PC-9 (cell line): ENCODE measurements around the gene PPFIA4.

Source experiments
- EZH2 ChIP-seq: fragments of 200-600 bp; sonication (generic); IDR thresholded peaks from 2 replicates; pipeline ENCODE4 v1.8.0; 2017; ENCODE audit warnings: antibody characterized with exemption, low read depth
- TF ChIP-seq, protein P1 (sequence below): fragments of 200-600 bp; sonication (generic); conservative IDR thresholded peaks from 2 replicates; pipeline ENCODE4 v1.6.1; 2017; ENCODE audit warnings: mixed run types, antibody characterized with exemption, mild to moderate bottlenecking, moderate library complexity

- TF ChIP-seq, protein P1, sequence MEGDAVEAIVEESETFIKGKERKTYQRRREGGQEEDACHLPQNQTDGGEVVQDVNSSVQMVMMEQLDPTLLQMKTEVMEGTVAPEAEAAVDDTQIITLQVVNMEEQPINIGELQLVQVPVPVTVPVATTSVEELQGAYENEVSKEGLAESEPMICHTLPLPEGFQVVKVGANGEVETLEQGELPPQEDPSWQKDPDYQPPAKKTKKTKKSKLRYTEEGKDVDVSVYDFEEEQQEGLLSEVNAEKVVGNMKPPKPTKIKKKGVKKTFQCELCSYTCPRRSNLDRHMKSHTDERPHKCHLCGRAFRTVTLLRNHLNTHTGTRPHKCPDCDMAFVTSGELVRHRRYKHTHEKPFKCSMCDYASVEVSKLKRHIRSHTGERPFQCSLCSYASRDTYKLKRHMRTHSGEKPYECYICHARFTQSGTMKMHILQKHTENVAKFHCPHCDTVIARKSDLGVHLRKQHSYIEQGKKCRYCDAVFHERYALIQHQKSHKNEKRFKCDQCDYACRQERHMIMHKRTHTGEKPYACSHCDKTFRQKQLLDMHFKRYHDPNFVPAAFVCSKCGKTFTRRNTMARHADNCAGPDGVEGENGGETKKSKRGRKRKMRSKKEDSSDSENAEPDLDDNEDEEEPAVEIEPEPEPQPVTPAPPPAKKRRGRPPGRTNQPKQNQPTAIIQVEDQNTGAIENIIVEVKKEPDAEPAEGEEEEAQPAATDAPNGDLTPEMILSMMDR = no peak
- TF ChIP-seq EZH2 = no peak
These were observed 65.6 kb downstream of the PPFIA4 start for GRCh38 chr1:203091761-203092330.
